HCT116 (cell line): ENCODE results near the gene AASDH. TPM values are rescaled to one million over a fixed set of nuclear protein-coding genes. Genes with fewer than 3 reads are reported as not detected.

ENCODE experiments used
- ATAC-seq: fragments of 200-7000 bp; cut with Tn5 transposase; 2 replicates; pipeline ENCODE4 v1.9.1; 2020; ENCODE audit warnings: mild to moderate bottlenecking, moderate library complexity
- BruUV-seq: library from RNA; stranded (reverse); fragments of 400-500 nt; replicated peaks from 2 replicates; lab custom pipeline; 2021; lab: Mats Ljungman, UMichigan
- CTCF ChIA-PET: fragments of 300-600 bp; sonication (Branson Sonifier 250); formaldehyde crosslinking; loops from one replicate; lab custom pipeline; 2021; ENCODE audit warnings: antibody characterized with exemption; lab: Charles Lee
- POLR2A ChIA-PET: fragments of 300-600, 350-600 bp; sonication (Branson Sonifier 250); formaldehyde crosslinking; loops from one replicate; lab custom pipeline; 2021; ENCODE audit warnings: antibody characterized with exemption; lab: Charles Lee
- RAD21 ChIA-PET, 2 experiments: fragments of 300-600 bp; sonication (Branson Sonifier 250); formaldehyde crosslinking; loops; one replicate each; lab custom pipeline; 2023; ENCODE audit warnings: low total read pairs in 2 of 2; ENCODE audit not compliant: uncharacterized antibody in 2 of 2, unreplicated experiment in 2 of 2, low non-redundant PET in 1 of 2; lab: Charles Lee
- DNase-seq: peaks from one replicate; pipeline ENCODE4 v3.0.0-alpha.2; 2010; ENCODE audit warnings: low read depth, low spot score
- H2AFZ ChIP-seq: fragments of 200-600 bp; shearing (Covaris generic), sonication (generic); 2 replicates; pipeline ENCODE4 v1.6.1; 2017; ENCODE audit warnings: low read depth, mixed run types, mixed read lengths, antibody characterized with exemption, low read length; ENCODE audit not compliant: poor library complexity, severe bottlenecking
- H3K27ac ChIP-seq: 2 replicates; pipeline ENCODE4 v1.5.1; 2012; ENCODE audit warnings: low read depth, low read length
- H3K27me3 ChIP-seq: fragments of 200-600 bp; sonication (generic); 2 replicates; pipeline ENCODE4 v1.6.1; 2016; ENCODE audit warnings: mixed run types, low read length, mixed read lengths; ENCODE audit not compliant: insufficient read depth
- H3K36me3 ChIP-seq, 2 experiments: fragments of 200-500 bp in 1 of 2; fragments of 200-600 bp in 1 of 2; sonication (Bioruptor generic) in 1 of 2; sonication (generic) in 1 of 2; 2 replicates each; pipeline versions ENCODE4 v1.5.1 to v1.6.1; 2014 to 2016; ENCODE audit warnings: low read length in 2 of 2, inconsistent platforms in 1 of 2, mixed read lengths in 1 of 2, mixed run types in 1 of 2; ENCODE audit not compliant: insufficient read depth in 2 of 2, control insufficient read depth in 1 of 2
- H3K4me1 ChIP-seq, 2 experiments: fragments of 200-600 bp in 1 of 2; sonication (generic) in 1 of 2; 2 replicates each; pipeline versions ENCODE4 v1.5.1 to v1.6.1; 2012 to 2017; ENCODE audit warnings: low read length in 2 of 2, inconsistent platforms in 1 of 2, mild to moderate bottlenecking in 1 of 2, mixed read lengths in 1 of 2, mixed run types in 1 of 2, moderate library complexity in 1 of 2; ENCODE audit not compliant: insufficient read depth in 2 of 2, control insufficient read depth in 1 of 2
- H3K4me2 ChIP-seq: fragments of 200-600 bp; sonication (generic); 2 replicates; pipeline ENCODE4 v1.6.1; 2017; ENCODE audit warnings: mixed run types, low read length, mixed read lengths
- H3K4me3 ChIP-seq, 2 experiments: fragments of 200-600 bp in 1 of 2; sonication (generic) in 1 of 2; replicated peaks in 1 of 2; 2 replicates each; pipeline ENCODE4 v1.5.1; 2011 to 2016; ENCODE audit warnings: low read length in 2 of 2, control low read depth in 1 of 2, low read depth in 1 of 2, mild to moderate bottlenecking in 1 of 2, mixed read lengths in 1 of 2, mixed run types in 1 of 2
- H3K79me2 ChIP-seq: fragments of 200-600 bp; sonication (generic); 2 replicates; pipeline ENCODE4 v1.6.1; 2017; ENCODE audit warnings: mild to moderate bottlenecking, mixed run types, low read length, moderate library complexity, mixed read lengths; ENCODE audit not compliant: insufficient read depth
- H3K9ac ChIP-seq: fragments of 200-600 bp; sonication (generic); 2 replicates; pipeline ENCODE4 v1.6.1; 2016; ENCODE audit warnings: low read length, mixed read lengths
- H3K9me2 ChIP-seq: fragments of 200-600 bp; sonication (generic), shearing (Covaris generic); 2 replicates; pipeline ENCODE4 v1.6.1; 2017; ENCODE audit warnings: mixed run types, mild to moderate bottlenecking, moderate library complexity; ENCODE audit not compliant: insufficient read depth
- H3K9me3 ChIP-seq, 2 experiments: fragments of 200-500 bp in 1 of 2; fragments of 200-600 bp in 1 of 2; sonication (Bioruptor generic) in 1 of 2; sonication (generic) in 1 of 2; 2 replicates each; pipeline ENCODE4 v1.6.1; 2014 to 2017; ENCODE audit warnings: low read length in 2 of 2, mixed read lengths in 2 of 2, inconsistent platforms in 1 of 2, low read depth in 1 of 2, mild to moderate bottlenecking in 1 of 2, mixed run types in 1 of 2, moderate library complexity in 1 of 2; ENCODE audit not compliant: control insufficient read depth in 1 of 2, insufficient read depth in 1 of 2
- H4K20me1 ChIP-seq: fragments of 200-600 bp; sonication (generic), shearing (Covaris generic); 2 replicates; pipeline ENCODE4 v1.6.1; 2017; ENCODE audit warnings: mixed run types, mild to moderate bottlenecking, moderate library complexity; ENCODE audit not compliant: insufficient read depth
- ATF3 ChIP-seq: IDR thresholded peaks from 2 replicates; pipeline ENCODE4 v1.6.1; 2012
- CEBPB ChIP-seq: IDR thresholded peaks from 2 replicates; pipeline ENCODE4 v1.6.1; 2012; ENCODE audit warnings: low read depth
- CTCF ChIP-seq, 3 experiments: fragments of 200-600 bp in 1 of 3; sonication (generic) in 1 of 3; IDR thresholded peaks in 2 of 3; conservative IDR thresholded peaks in 1 of 3; 2 replicates each; pipeline ENCODE4 v1.5.1; 2012 to 2017; ENCODE audit warnings: low read depth in 2 of 3, low read length in 2 of 3, antibody characterized with exemption in 1 of 3, borderline replicate concordance in 1 of 3, control low read depth in 1 of 3, mild to moderate bottlenecking in 1 of 3, mixed read lengths in 1 of 3, mixed run types in 1 of 3, moderate library complexity in 1 of 3; ENCODE audit not compliant: insufficient read depth in 1 of 3
- EGR1 ChIP-seq: IDR thresholded peaks from 2 replicates; pipeline ENCODE4 v1.6.1; 2012; ENCODE audit warnings: low read depth
- FOSL1 ChIP-seq: IDR thresholded peaks from 2 replicates; pipeline ENCODE4 v1.6.1; 2012; ENCODE audit warnings: low read depth
- REST ChIP-seq: IDR thresholded peaks from 2 replicates; pipeline ENCODE4 v1.6.1; 2012; ENCODE audit warnings: low read depth
- TCF7L2 ChIP-seq: IDR thresholded peaks from 2 replicates; pipeline ENCODE4 v1.7.0; 2011; ENCODE audit warnings: borderline replicate concordance, inconsistent platforms; ENCODE audit not compliant: insufficient read depth, insufficient read length; ENCODE audit errors: extremely low read depth
- YY1 ChIP-seq: IDR thresholded peaks from 2 replicates; pipeline ENCODE4 v1.6.1; 2011; ENCODE audit warnings: low read length, low read depth, moderate library complexity, mild to moderate bottlenecking; ENCODE audit not compliant: insufficient replicate concordance; ENCODE audit errors: extremely low read depth
- ZFX ChIP-seq: fragments of 450-650 bp; IDR thresholded peaks from 2 replicates; pipeline ENCODE4 v1.6.1; 2017
- intact Hi-C: fragments of 100-400 bp; cut with micrococcal nuclease; formaldehyde crosslinking; loops from 2 replicates; pipeline ENCODE4 v1.10.0; 2022
- total RNA-seq: library from RNA; stranded (reverse); gene quantifications from one replicate; pipeline ENCODE4 v1.2.1, GENCODE V29; 2021; ENCODE audit not compliant: unreplicated experiment

Gene AASDH
- total RNA-seq, 1 experiment from 2014 or later = 13.7 TPM

GRCh38 chr4:56356650-56357049 is 30.6 kb downstream of the AASDH start (continued):
- TF ChIP-seq ATF3 = no peak
- TF ChIP-seq TCF7L2 = no peak

GRCh38 chr4:56348576-56348975 is 38.7 kb downstream of the AASDH start:
- H3K36me3 ChIP-seq = no peaks in the 10 kb centered on the region
- DNase-seq (no peak), ATAC-seq (no peak)
- H3K9me3 ChIP-seq = no peaks in the 10 kb centered on the region
- no peaks in the 10 kb centered on the region for H3K79me2 ChIP-seq
- no TSS peak for BruUV-seq
- H3K4me1 ChIP-seq = no peaks in the 10 kb centered on the region
- no peak overlapping the region for H3K4me2 ChIP-seq
- H3K4me3 ChIP-seq = no peak overlapping the region
- no peaks in the 10 kb centered on the region for H3K9me2 ChIP-seq
- RAD21 ChIA-PET = no interaction called here
- no peak overlapping the region for H2AFZ ChIP-seq
- intact Hi-C loops = no loop called here
- H3K27me3 ChIP-seq = no peaks in the 10 kb centered on the region
- no peak for TF ChIP-seq FOSL1
- no peak for TF ChIP-seq CEBPB
- TF ChIP-seq REST = no peak
- no peak for TF ChIP-seq ZFX
- no peak for TF ChIP-seq YY1
- TF ChIP-seq EGR1 = no peak
- TF ChIP-seq CTCF (IDR thresholded peaks at IDR 0.05 in 2 of 3, conservative IDR thresholded peaks at IDR 0.05 in 1 of 3; ENCODE audit: borderline replicate concordance in 1 of 3, insufficient read depth in 1 of 3, low read depth in 2 of 3, low read length in 2 of 3) = no peak
- TF ChIP-seq, all 23 proteins: peak for 0
- Histone ChIP-seq H4K20me1 (no peaks in the 10 kb centered on the region), H3K9ac (no peak overlapping the region), H3K27ac (no peak overlapping the region)
- ChIA-PET CTCF (no interaction called here), POLR2A (no interaction called here)
